ENCODE measurements around the gene CBFA2T2. TPM values are rescaled to one million over a fixed set of nuclear protein-coding genes. Genes with fewer than 3 reads are reported as not detected.
"Not testable (repeated sequence)": the region's sequence is repeated elsewhere in the genome, so short reads cannot be mapped to it uniquely, and the experiment has no call there.

The CBFA2T2 gene
- total RNA-seq, 1 donor from 2014 or later, result 17.5 TPM

DNA sequence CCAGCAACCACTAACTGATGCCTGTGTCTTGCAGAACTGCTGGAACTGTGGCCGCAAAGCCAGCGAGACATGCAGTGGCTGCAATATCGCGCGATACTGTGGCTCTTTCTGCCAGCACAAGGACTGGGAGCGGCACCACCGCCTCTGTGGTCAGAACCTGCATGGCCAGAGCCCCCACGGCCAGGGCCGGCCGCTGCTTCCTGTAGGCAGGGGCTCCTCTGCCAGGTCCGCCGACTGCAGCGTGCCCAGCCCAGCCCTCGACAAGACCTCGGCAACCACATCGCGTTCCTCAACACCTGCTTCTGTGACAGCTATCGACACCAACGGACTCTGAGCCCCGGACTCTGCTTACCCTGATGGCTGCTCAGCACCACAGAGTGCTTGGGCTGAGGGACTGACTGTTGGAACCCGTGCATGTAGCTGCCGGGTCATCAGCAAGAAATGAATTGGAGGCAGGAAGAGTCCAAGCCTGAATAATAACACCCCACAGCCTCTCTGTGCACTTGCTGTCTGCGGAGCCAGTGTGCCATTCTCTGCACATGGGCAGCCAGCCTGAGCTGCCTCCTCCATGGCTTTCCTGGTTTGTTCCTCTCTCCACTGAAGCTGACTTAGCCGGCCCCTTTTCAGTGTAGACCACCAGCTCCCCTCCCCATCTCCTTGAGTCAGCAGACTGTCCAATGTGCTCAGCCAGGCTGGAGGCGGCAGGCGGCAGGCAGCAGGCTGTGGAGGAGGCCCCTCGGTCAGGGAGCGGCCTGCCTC, 154.6 kb downstream of the CBFA2T2 start:
- Mint-ChIP-seq H3K36me3 (ENCODE audit: low read depth, unreplicated experiment) (peaks cover 19% of the 10 kb centered on the region), H3K4me3 (ENCODE audit: unreplicated experiment) (no peak overlapping the region), H3K27ac (ENCODE audit: unreplicated experiment) (no peak overlapping the region), H3K27me3 (ENCODE audit: unreplicated experiment) (peaks cover 7% of the 10 kb centered on the region), H3K9me3 (ENCODE audit: unreplicated experiment) (no peaks in the 10 kb centered on the region), H3K4me1 (ENCODE audit: unreplicated experiment) (no peaks in the 10 kb centered on the region)
- TF ChIP-seq, protein P1, sequence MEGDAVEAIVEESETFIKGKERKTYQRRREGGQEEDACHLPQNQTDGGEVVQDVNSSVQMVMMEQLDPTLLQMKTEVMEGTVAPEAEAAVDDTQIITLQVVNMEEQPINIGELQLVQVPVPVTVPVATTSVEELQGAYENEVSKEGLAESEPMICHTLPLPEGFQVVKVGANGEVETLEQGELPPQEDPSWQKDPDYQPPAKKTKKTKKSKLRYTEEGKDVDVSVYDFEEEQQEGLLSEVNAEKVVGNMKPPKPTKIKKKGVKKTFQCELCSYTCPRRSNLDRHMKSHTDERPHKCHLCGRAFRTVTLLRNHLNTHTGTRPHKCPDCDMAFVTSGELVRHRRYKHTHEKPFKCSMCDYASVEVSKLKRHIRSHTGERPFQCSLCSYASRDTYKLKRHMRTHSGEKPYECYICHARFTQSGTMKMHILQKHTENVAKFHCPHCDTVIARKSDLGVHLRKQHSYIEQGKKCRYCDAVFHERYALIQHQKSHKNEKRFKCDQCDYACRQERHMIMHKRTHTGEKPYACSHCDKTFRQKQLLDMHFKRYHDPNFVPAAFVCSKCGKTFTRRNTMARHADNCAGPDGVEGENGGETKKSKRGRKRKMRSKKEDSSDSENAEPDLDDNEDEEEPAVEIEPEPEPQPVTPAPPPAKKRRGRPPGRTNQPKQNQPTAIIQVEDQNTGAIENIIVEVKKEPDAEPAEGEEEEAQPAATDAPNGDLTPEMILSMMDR (IDR thresholded peaks at IDR 0.05; ENCODE audit: unreplicated experiment), result no peak
- DNase-seq (ENCODE audit: low spot score), result no peak

GRCh38 chr20:33645072-33645358, 155.1 kb downstream of the CBFA2T2 start:
- H3K4me1 Mint-ChIP-seq (ENCODE audit: unreplicated experiment), result no peaks in the 10 kb centered on the region
- TF ChIP-seq, protein P1 (IDR thresholded peaks at IDR 0.05; ENCODE audit: unreplicated experiment), result no peak
- H3K9me3 Mint-ChIP-seq (ENCODE audit: unreplicated experiment), result no peaks in the 10 kb centered on the region
- peaks cover 7% of the 10 kb centered on the region for H3K27me3 Mint-ChIP-seq (ENCODE audit: unreplicated experiment)
- H3K4me3 Mint-ChIP-seq (ENCODE audit: unreplicated experiment), result peak overlapping the region; percentile 56
- no peak overlapping the region for H3K27ac Mint-ChIP-seq (ENCODE audit: unreplicated experiment)
- DNase-seq (ENCODE audit: low spot score), result no peak
- peaks cover 14% of the 10 kb centered on the region for H3K36me3 Mint-ChIP-seq (ENCODE audit: low read depth, unreplicated experiment)

GRCh38 chr20:33645396-33645795, 155.5 kb downstream of the CBFA2T2 start:
- no peaks in the 10 kb centered on the region for H3K4me1 Mint-ChIP-seq (ENCODE audit: unreplicated experiment)
- H3K9me3 Mint-ChIP-seq (ENCODE audit: unreplicated experiment), result no peaks in the 10 kb centered on the region
- no peak for DNase-seq (ENCODE audit: low spot score)
- peaks cover 11% of the 10 kb centered on the region for H3K36me3 Mint-ChIP-seq (ENCODE audit: low read depth, unreplicated experiment)
- H3K27ac Mint-ChIP-seq (ENCODE audit: unreplicated experiment), result no peak overlapping the region
- H3K27me3 Mint-ChIP-seq (ENCODE audit: unreplicated experiment), result peaks cover 7% of the 10 kb centered on the region
- peak overlapping the region; percentile 56 for H3K4me3 Mint-ChIP-seq (ENCODE audit: unreplicated experiment)
- TF ChIP-seq, protein P1 (IDR thresholded peaks at IDR 0.05; ENCODE audit: unreplicated experiment), result no peak

- TF ChIP-seq, protein P1 (IDR thresholded peaks at IDR 0.05; ENCODE audit: unreplicated experiment), result no peak
- Mint-ChIP-seq H3K27ac (ENCODE audit: unreplicated experiment) (no peak overlapping the region), H3K27me3 (ENCODE audit: unreplicated experiment) (peaks cover 7% of the 10 kb centered on the region), H3K4me1 (ENCODE audit: unreplicated experiment) (no peaks in the 10 kb centered on the region), H3K4me3 (ENCODE audit: unreplicated experiment) (no peak overlapping the region), H3K36me3 (ENCODE audit: low read depth, unreplicated experiment) (peaks cover 11% of the 10 kb centered on the region), H3K9me3 (ENCODE audit: unreplicated experiment) (no peaks in the 10 kb centered on the region)
- DNase-seq (ENCODE audit: low spot score), result no peak
Observed at GRCh38 chr20:33646191-33646590, 156.3 kb downstream of the CBFA2T2 start.

GRCh38 chr20:33646959-33647602, 157.2 kb downstream of the CBFA2T2 start:
- H3K36me3 Mint-ChIP-seq (ENCODE audit: low read depth, unreplicated experiment), result peaks cover 11% of the 10 kb centered on the region
- not testable (repeated sequence) for H3K27me3 Mint-ChIP-seq (ENCODE audit: unreplicated experiment); H3K27ac Mint-ChIP-seq (ENCODE audit: unreplicated experiment); H3K4me1 Mint-ChIP-seq (ENCODE audit: unreplicated experiment); DNase-seq (ENCODE audit: low spot score); H3K9me3 Mint-ChIP-seq (ENCODE audit: unreplicated experiment); H3K4me3 Mint-ChIP-seq (ENCODE audit: unreplicated experiment)

Data from endothelial cell (in vitro differentiated cells).